MM.1S (cell line): ENCODE results near the gene NRXN3.

Experiments used
- DNase-seq: peaks from one replicate; pipeline ENCODE4 v3.0.0-alpha.2; 2015
- H2AFZ ChIP-seq: fragments of 300-600 bp; sonication (generic); 2 replicates; pipeline ENCODE4 v1.6.0; 2016; ENCODE audit warnings: antibody characterized with exemption, low read length
- H3F3A ChIP-seq: fragments of 300-600 bp; sonication (generic); 2 replicates; pipeline ENCODE4 v1.6.1; 2016; ENCODE audit warnings: mild to moderate bottlenecking, antibody characterized with exemption, low read length, moderate library complexity, mixed read lengths; ENCODE audit not compliant: insufficient read depth
- H3K27ac ChIP-seq: fragments of 300-600 bp; sonication (generic); 2 replicates; pipeline ENCODE4 v1.5.1; 2016; ENCODE audit warnings: mild to moderate bottlenecking, low read length
- H3K27me3 ChIP-seq: fragments of 300-600 bp; sonication (generic); replicated peaks from 2 replicates; pipeline ENCODE4 v1.6.0; 2016; ENCODE audit warnings: low read length; ENCODE audit not compliant: insufficient read depth
- H3K36me3 ChIP-seq: fragments of 300-600 bp; sonication (generic); replicated peaks from 2 replicates; pipeline ENCODE4 v1.6.1; 2016; ENCODE audit warnings: mild to moderate bottlenecking, low read length, mixed read lengths; ENCODE audit not compliant: insufficient read depth
- H3K4me1 ChIP-seq: fragments of 300-600 bp; sonication (generic); 2 replicates; pipeline ENCODE4 v1.6.1; 2016; ENCODE audit warnings: low read length, mixed read lengths
- H3K4me2 ChIP-seq: fragments of 300-600 bp; sonication (generic); 2 replicates; pipeline ENCODE4 v1.6.0; 2016; ENCODE audit warnings: low read depth, low read length
- H3K4me3 ChIP-seq: fragments of 300-600 bp; sonication (generic); 2 replicates; pipeline ENCODE4 v1.5.1; 2016; ENCODE audit warnings: low read length, mixed read lengths
- H3K79me2 ChIP-seq: fragments of 300-600 bp; sonication (generic); 2 replicates; pipeline ENCODE4 v1.6.1; 2016; ENCODE audit warnings: mixed run types, low read length, mixed read lengths
- H3K9ac ChIP-seq: fragments of 300-600 bp; sonication (generic); 2 replicates; pipeline ENCODE4 v1.6.1; 2016; ENCODE audit warnings: low read length, mixed read lengths
- H3K9me2 ChIP-seq: fragments of 300-600 bp; sonication (generic); replicated peaks from 2 replicates; pipeline ENCODE4 v1.6.1; 2016; ENCODE audit warnings: mild to moderate bottlenecking, low read length, mixed read lengths; ENCODE audit not compliant: insufficient read depth
- H3K9me3 ChIP-seq: fragments of 300-600 bp; sonication (generic); replicated peaks from 2 replicates; pipeline ENCODE4 v1.6.1; 2016; ENCODE audit warnings: mild to moderate bottlenecking, low read length, mixed read lengths; ENCODE audit not compliant: insufficient read depth
- H4K20me1 ChIP-seq: fragments of 300-600 bp; sonication (generic); 2 replicates; pipeline ENCODE4 v1.6.1; 2016; ENCODE audit warnings: mild to moderate bottlenecking, low read length, moderate library complexity, mixed read lengths; ENCODE audit not compliant: insufficient read depth
- EZH2 ChIP-seq: fragments of 300-600 bp; sonication (generic); optimal IDR thresholded peaks from 2 replicates; pipeline ENCODE3; 2017; ENCODE audit warnings: low read depth, mild to moderate bottlenecking, antibody characterized with exemption, low read length, mixed read lengths
- EZH2phosphoT487 ChIP-seq: fragments of 300-600 bp; sonication (generic); IDR thresholded peaks from 2 replicates; pipeline ENCODE4 v1.6.1; 2018; ENCODE audit warnings: antibody characterized with exemption, low read length
- TF ChIP-seq, protein P1 (sequence below): fragments of 300-600 bp; sonication (generic); IDR thresholded peaks from 2 replicates; pipeline ENCODE4 v1.5.1; 2016; ENCODE audit warnings: antibody characterized with exemption, low read length, mixed read lengths

NRXN3 gene

DNA sequence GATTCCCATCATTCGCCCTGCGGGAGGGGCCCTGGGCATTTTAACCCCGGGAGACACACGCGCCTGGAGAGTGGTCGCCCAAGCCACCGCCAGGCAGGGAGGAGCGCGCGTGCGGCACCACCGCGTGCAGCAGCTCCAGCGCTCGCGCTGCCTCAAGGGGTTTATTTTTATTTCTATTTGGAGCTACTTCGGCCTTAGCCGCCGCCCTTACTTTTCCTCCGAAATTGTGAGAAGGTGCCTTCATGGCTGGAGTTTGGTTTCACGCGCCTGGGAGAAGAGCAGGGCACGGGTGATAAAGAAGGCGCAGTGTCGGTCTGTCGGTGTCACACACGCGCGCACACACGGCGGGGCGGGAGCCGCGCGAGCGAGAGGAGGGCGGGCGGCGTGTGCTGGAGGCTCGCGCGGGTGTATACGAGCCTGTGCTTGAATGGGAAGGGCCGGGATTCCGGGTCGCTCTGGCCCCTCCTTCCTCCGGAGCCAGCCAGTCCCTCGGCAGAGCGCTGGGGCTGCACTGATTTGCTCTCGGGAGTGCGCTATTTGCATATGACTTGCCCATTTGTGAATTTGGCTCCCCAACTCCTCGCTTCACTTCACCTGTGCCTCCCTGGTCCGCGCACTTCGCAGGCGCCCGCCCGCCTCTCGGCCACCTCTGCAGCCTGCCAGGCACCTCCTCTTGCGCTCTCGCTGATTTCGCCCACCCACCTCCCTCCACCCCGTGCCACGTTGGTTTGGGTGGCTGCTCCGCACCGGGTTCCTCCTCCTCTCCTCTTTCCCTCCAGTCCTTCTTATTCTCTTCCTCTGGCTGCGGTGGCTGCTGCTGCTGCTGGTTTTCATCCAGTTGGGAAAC, 1108.8 kb downstream of the NRXN3 start:
- no peaks in the 10 kb centered on the region for H3K36me3 ChIP-seq
- no peaks in the 10 kb centered on the region for H3F3A ChIP-seq
- no peaks in the 10 kb centered on the region for H3K4me1 ChIP-seq
- no peak overlapping the region for H3K27ac ChIP-seq
- peak overlapping the region; percentile 62 for H3K4me2 ChIP-seq
- no peaks in the 10 kb centered on the region for H3K9me2 ChIP-seq
- no peaks in the 10 kb centered on the region for H3K9me3 ChIP-seq
- TF ChIP-seq EZH2 (no peak), EZH2phosphoT487 (no peak)
- TF ChIP-seq, protein P1, sequence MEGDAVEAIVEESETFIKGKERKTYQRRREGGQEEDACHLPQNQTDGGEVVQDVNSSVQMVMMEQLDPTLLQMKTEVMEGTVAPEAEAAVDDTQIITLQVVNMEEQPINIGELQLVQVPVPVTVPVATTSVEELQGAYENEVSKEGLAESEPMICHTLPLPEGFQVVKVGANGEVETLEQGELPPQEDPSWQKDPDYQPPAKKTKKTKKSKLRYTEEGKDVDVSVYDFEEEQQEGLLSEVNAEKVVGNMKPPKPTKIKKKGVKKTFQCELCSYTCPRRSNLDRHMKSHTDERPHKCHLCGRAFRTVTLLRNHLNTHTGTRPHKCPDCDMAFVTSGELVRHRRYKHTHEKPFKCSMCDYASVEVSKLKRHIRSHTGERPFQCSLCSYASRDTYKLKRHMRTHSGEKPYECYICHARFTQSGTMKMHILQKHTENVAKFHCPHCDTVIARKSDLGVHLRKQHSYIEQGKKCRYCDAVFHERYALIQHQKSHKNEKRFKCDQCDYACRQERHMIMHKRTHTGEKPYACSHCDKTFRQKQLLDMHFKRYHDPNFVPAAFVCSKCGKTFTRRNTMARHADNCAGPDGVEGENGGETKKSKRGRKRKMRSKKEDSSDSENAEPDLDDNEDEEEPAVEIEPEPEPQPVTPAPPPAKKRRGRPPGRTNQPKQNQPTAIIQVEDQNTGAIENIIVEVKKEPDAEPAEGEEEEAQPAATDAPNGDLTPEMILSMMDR, result no peak
- peak overlapping the region; percentile 61 for H2AFZ ChIP-seq
- H3K79me2 ChIP-seq, result no peaks in the 10 kb centered on the region
- no peaks in the 10 kb centered on the region for H4K20me1 ChIP-seq
- peak overlapping the region; percentile 59 for H3K4me3 ChIP-seq
- no peak overlapping the region; the same call in 1 of the 2 replicates for H3K9ac ChIP-seq
- DNase-seq, result peak; percentile 87
- H3K27me3 ChIP-seq, result no peaks in the 10 kb centered on the region

DNA sequence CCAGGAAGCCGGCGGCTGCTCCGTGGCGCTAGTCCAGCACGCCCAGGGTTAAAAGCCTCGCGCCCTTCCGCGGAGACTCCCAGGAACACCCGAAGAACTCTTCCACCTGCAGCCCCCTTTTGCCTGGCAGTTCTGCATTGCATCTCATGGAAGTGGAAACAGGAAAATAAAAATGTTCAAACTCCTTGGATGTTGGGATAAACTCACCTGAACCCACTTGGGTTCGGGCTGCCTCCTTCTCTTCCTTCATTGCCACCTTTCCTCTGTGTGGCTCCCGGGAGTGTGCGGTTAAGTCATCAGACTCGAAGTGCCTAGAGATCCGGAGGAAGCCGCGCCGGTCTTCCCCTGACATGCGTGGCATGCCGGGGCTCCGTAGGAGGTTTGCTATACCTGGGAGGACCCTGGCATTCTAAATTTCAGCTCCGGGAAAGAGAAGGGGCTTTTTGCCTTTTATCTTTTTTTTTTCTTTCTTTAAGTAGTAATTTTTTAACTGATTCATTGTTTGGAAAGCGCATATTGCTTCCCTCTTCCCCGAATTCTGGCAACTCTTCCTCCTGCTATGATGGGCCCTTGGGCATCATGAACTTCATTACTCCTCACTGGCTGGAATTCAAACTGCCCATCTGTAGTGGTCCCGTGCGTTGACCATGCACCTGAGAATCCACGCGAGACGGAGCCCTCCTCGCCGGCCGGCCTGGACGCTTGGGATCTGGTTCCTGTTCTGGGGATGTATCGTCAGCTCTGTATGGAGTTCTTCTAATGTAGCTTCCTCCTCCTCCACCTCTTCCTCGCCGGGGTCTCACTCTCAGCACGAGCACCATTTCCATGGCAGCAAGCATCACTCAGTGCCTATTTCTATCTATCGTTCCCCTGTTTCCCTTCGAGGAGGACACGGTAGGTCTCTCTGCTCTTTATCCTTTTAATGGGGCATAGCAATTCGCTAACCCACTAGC, 1109.7 kb downstream of the NRXN3 start:
- Histone ChIP-seq H3K4me2 (peak overlapping the region; percentile 41), H3K4me3 (peak overlapping the region; percentile 31; the same call in 1 of the 2 replicates)

More for the DNA sequence above, 1109.7 kb downstream of the NRXN3 start:
- Histone ChIP-seq H3K36me3 (no peaks in the 10 kb centered on the region), H3K4me1 (no peaks in the 10 kb centered on the region), H3K27me3 (no peaks in the 10 kb centered on the region), H3K9ac (no peak overlapping the region), H3K79me2 (no peaks in the 10 kb centered on the region), H2AFZ (peak overlapping the region; percentile 42; the same call in 1 of the 2 replicates), H3K9me3 (no peaks in the 10 kb centered on the region), H3K27ac (no peak overlapping the region), H3K9me2 (no peaks in the 10 kb centered on the region), H4K20me1 (no peaks in the 10 kb centered on the region), H3F3A (no peaks in the 10 kb centered on the region)
- TF ChIP-seq EZH2phosphoT487 (no peak), EZH2 (no peak)
- TF ChIP-seq, protein P1, result no peak
- no peak for DNase-seq
